Mesenteric fat pad (tissue), 1 donor: ENCODE data around the gene SLC35G2. TPM values are rescaled to one million over a fixed set of nuclear protein-coding genes. Genes with fewer than 3 reads are reported as not detected.
A peak's percentile ranks its signal among the peaks of the same experiment; 100 is the strongest.
"Not testable (repeated sequence)": the region's sequence is repeated elsewhere in the genome, so short reads cannot be mapped to it uniquely, and the experiment has no call there.

Experiments
- DNase-seq: peaks from one replicate; pipeline ENCODE4 v3.0.0-alpha.2; 2020; ENCODE audit warnings: low spot score
- total RNA-seq: library from RNA; stranded (reverse); fragmentation: NEBNext Ultra II Directional; extraction: Animal tissue kit (Norgen Biotek cat#: 25700); gene quantifications from one replicate; pipeline ENCODE4 v1.2.1, GENCODE V29; 2021
- donor health status: DM: yes; HTN: yes; CAD: no.

SLC35G2 gene
- total RNA-seq, 1 donor from 2014 or later, result 19.5 TPM

DNA sequence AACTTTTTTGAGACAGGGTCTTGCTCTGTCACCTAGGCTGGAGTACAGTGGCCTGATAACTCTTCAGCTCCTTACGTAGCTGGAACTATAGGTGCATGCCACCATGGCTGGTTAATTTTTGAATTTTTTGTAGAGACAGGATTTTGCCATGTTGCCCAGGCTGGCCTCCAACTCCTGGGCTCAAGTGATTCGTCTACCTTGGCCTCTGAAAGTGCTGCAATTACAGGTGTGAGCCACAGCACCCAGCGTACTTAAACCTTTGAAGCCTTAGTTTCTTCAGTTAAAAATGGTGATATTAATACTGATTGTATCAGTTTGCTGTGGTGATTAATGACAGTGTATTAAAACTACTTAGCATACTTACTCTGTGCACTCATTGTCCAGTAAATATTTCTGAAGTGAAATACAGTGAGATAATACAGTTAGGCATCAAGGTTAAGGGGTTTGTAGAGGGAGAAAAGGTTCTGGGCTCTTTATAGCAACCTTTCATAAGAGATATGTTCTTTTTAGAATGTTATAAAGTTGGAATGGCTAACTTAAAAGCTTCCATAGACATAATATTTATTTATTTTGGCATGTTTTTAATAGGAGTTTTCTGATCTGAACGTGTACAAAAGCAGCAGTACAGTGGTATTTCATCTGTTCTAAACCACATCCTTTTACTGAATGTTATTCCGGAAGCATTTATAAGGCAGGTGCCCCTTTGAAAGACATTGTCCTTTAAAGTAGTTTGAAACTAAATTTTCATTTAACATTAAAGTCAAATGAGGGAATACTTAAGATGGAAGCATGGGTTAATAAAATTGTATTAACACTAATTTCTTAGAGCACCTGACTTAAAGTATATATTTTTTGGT lies 66.7 kb downstream of the SLC35G2 start:
- no peak for DNase-seq

DNA sequence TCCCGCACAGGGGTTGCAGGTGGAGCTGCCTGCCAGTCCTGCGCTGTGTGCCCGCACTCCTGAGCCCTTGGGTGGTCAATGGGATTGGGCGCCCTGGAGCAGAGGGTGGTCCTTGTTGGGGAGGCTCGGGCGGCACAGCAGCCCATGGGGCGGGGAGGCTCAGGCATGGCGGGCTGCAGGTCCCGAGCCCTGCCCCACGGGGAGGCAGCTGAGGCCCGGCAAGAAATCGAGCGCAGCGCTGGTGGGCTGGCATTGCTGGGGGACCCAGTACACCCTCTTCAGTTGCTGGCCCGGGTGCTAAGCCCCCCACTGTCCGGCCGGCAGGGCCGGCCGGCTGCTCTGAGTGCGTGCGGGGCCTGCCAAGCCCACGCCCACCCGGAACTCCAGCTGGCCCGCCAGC lies 71.0 kb downstream of the SLC35G2 start:
- DNase-seq, result peak; percentile 87

DNA sequence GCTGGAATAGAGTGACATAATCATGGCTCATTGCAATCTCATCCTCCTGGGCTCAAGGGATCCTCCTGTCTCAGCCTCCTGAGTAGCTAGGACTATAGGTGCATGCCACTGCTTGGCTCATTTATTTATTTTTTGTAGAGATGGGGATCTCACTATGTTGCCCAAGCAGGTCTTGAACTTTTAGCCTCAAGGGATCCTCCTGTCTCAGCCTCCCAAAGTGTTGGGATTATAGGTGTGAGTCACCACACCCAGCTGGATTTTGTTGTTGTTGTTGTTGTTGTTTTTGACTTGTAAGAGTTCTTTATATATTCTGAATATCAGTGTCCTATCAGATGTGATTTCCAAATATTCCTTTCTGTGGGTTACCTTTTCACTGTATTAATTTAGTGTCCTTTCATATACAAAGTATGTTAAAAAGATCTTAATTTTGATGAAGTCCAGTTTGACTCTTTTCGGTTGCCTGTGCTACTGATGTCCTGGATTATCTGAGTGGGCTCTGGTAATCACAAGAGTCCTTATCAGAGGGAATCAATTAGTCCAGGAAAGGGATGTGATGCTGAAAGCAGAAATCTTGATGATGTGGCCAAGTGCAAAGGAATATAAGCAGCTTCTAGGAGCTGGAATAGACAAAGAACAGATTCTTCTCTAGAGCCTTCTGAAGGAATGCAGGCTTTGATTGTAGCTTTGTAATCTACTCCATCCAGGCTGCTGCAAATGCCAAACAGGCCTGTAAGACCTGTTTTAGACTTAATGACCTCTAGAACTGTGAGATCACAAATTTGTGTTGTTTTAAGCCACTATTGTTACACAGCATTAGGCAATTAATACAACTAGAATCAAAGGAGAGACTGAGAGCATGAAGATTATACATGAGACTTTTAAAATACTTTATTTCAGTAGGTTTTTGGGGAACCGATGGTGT lies 73.3 kb downstream of the SLC35G2 start:
- no peak for DNase-seq

DNA sequence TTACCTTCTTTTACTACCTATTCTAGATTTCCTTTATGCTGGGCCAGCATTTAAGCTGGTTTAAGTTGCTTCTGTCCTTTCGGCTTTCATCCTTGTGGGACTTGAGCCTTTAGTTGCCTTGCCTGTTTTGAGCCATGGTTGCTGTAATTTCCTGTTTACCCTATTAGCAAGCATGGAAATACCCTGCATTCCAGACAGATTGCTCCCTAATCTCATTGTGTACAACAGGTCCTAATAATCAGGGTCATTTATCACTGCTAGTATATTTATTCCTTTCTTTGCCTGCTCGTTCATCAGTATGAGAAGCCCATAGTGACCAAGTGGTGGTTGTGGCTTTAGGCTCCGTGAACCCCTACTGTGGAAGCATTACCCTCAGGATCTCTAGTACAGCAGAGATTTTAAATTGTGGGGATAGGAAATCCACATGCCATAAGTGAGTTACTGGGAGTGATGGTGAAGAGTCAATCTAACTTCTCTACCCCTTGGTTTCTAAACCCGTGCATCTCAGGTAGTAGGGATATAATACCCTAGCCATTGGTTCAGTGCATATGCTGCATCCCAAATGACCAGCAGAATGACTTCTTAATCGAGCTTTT lies 75.0 kb downstream of the SLC35G2 start:
- no peak for DNase-seq

DNA sequence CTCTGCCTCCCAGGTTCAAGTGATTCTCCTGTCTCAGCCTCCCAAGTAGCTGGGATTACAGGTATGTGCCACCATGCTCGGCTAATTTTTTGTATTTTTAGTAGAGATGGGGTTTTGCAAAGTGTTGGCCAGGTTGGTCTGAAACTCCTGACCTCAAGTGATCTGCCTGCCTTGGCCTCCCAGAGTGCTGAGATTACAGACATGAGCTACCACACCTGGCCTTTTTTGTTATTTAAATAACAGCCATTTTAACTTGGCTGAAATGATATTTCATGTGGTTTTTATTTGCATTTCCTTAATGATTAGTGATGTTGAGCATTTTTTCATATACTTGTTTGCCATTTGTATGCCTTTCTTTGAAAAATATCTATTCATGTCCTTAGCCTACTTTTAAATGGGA lies 78.2 kb downstream of the SLC35G2 start:
- DNase-seq, result not testable (repeated sequence)

DNA sequence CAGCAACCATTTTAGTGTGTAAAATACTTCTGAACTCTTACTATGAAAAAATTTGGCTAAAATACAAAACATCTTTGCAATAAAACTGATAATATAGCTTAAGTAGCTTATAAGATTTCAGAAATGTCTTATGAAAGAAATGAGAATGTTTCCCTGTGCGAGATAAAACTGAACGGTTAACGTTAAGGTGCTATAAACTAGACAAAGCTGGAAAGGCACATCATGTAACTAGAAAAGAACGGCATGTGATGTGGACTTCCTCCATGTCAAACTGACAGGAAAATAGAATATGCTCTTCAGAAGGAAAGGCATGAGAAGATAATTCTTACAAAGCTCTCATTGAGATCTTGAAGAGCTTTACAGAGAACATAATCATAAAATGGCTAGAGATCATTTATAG lies 79.6 kb downstream of the SLC35G2 start:
- no peak for DNase-seq

DNA sequence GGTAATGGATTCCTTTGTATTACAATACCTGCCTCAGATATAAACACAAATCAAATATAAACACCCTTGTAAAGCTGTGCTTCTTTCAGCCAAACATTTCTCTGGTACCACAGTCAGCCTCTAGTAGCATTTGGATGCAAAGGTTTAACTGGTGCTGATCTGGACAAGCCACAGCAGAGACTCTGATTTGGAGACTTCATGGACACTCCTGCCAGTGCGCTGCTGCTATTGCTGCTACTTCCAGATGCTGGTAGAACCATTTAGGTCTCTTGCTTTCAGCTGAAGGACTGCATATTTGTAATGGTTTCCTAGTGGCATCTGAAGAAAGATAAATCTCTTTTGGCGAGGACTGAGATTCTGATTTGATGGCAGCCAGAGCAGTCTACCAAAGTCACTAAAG lies 80.0 kb downstream of the SLC35G2 start:
- no peak for DNase-seq

DNA sequence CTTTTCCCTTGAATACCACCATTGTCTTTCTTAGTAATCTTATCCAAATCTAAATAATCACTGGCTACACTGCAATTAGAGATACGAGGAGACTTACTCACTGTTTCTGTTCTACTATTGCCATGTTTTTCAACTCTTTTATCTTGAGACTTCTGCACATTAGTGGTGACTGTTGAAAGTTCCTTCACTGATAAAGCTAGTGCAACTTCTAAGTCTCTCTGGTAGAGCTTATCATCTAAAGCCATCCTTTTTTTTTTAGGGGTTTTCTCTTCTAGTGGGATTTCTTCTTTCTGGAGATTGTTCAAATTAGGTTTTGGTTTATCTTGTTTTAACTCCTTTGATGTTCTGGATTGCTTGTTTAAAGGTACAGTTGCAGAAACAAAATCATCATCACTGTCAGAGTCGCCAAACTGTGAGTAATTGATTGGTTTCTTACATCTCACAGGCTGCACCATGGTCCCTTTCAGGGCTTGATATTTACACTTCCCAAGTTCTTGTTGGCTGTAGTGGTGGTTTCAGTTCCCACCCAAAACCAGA lies 80.8 kb downstream of the SLC35G2 start:
- DNase-seq, result no peak

DNA sequence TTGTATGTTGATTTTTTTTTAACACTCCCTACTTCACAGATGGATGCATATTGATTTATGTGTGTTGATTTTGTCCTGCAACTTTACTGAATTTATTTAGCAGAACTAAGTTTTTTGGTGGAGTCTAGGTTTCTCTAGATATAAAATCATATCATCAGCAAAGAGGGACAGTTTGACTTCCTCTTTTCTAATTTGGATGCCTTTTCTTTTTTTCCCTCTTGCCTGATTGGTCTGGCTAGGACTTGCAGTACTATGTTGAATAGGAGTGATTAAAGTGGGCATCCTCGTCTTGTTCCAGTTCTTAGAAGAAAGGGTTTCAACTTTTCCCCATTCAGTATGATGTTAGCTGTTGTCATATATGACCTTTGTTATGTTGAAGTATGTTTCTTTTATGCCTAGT lies 81.8 kb downstream of the SLC35G2 start:
- not testable (repeated sequence) for DNase-seq

DNA sequence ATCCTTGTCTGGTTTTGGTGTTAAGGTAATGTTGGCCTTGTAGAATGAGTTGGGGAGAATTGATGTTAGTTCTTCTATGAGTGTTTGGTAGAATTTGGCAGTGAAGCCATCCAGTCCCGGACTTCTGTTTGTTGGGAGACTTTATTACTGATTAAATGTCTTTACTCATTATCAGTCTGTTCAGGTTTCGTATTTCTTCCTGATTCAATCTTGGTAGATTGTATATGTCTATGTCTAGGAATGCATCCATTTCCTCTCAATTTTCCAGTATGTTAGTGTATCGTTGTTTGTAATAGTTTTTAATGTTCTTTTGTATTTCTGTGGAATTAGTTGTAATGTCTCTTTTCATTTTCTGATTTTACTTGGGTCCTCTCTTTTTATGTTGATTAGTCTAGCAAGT lies 82.5 kb downstream of the SLC35G2 start:
- DNase-seq, result no peak

DNA sequence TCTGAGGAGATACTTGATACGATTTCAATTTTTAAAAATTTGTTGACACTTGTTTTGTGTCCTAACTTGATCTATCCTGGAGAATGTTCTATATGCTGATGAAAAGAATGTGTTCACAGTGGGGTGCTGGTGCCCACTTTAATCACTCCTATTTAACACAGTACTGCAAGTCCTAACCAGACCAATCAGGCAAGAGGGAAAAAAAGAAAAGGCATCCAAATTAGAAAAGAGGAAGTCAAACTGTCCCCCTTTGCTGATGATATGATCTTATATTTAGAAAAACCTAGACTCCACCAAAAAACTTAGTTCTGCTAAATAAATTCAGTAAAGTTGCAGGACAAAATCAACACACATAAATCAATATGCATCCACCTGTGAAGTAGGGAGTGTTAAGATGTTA lies 83.6 kb downstream of the SLC35G2 start:
- not testable (repeated sequence) for DNase-seq

DNA sequence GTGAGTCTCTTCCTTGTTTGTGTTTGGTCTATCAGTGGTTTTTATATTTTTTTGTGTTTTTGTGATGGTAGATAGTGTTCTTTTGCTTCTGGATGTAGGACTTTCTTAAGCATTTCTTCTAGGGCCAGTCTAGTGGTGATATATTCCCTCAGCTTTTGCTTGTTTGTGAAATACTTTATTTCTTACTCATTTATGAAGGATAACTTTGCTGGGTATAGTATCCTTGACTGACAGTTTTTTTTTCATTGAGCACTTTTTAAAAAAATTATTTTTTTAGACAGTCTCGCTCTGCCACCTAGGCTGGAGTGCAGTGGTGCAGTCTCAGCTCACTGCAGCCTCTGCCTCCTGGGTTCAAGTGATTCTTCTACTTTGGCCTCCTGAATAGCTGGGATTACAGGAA lies 85.0 kb downstream of the SLC35G2 start:
- DNase-seq, result no peak

DNA sequence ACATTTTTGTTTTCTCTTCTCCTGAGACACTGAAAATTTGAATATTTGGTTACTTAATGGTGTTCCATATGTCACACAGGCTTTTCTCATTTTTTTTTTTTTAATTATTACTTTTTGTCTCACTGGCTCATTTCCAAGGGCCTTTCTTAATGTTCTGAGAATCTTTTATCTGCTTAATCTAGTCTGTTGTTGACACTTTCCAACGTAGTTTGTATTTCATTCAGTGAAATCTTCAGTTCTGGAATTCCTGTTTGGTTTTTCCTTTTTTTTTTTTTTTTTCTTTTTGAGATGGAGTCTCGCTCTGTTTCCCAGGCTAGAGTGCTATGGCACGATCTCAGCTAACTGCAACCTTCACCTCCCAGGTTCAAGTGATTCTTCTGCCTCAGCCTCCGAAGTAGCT lies 85.8 kb downstream of the SLC35G2 start:
- no peak for DNase-seq

Other genes with a start within 250 kb of the SLC35G2 start
- gene STAG1, start 66.7 kb upstream of the SLC35G2 start, total RNA-seq, result 41.8 TPM
- 49.7 TPM for gene NCK1, start 43.1 kb downstream of the SLC35G2 start, total RNA-seq
- 3.6 TPM for gene IL20RB, start 138.9 kb downstream of the SLC35G2 start, total RNA-seq